A549 (cell line): ENCODE results near the gene ULK2.

Experiments
- CEBPB ChIP-seq, 2 experiments: fragments of >200 bp in 1 of 2; sonication (Bioruptor Twin) in 1 of 2; formaldehyde crosslinking in 1 of 2; IDR thresholded peaks; 2 replicates each; pipeline ENCODE4 v1.6.1; 2012 to 2016
- CTCF ChIP-seq: fragments of >200 bp; sonication (Bioruptor Twin); formaldehyde crosslinking; IDR thresholded peaks from 3 replicates; pipeline ENCODE4 v1.5.1; 2016
- ELK1 ChIP-seq: fragments of 150-350 bp; IDR thresholded peaks from 2 replicates; pipeline ENCODE4 v1.6.1; 2014; ENCODE audit warnings: low read depth, mild to moderate bottlenecking, low read length
- EP300 ChIP-seq, 2 experiments: fragments of >200 bp; sonication (Bioruptor Twin); formaldehyde crosslinking; IDR thresholded peaks; 2 replicates in 1 of 2; 3 replicates in 1 of 2; pipeline ENCODE4 v1.6.1; 2016 to 2017
- MAFK ChIP-seq: fragments of 450-650 bp; IDR thresholded peaks from 2 replicates; pipeline ENCODE4 v1.6.1; 2014; ENCODE audit not compliant: partially characterized antibody
- POLR2A ChIP-seq: IDR thresholded peaks from 2 replicates; pipeline ENCODE4 v1.6.1; 2012; ENCODE audit warnings: mild to moderate bottlenecking, low read length
- RFX5 ChIP-seq: fragments of 450-650 bp; IDR thresholded peaks from 2 replicates; pipeline ENCODE4 v1.7.1; 2014; ENCODE audit warnings: antibody characterized with exemption, mild to moderate bottlenecking, moderate library complexity

GRCh38 chr17:19744492-19744891, 123.2 kb downstream of the ULK2 start:
- TF ChIP-seq CTCF (no peak), RFX5 (no peak), POLR2A (peak; percentile 32; the same call in 1 of the 2 replicates), EP300 (IDR thresholded peaks at IDR 0.05) (no peak), ELK1 (no peak), MAFK (no peak), CEBPB (IDR thresholded peaks at IDR 0.05) (no peak)
